ENCODE data around the gene TMEM131. TPM values are rescaled to one million over a fixed set of nuclear protein-coding genes. Genes with fewer than 3 reads are reported as not detected.

The TMEM131 gene
- total RNA-seq, 1 experiment from 2014 or later, result 29.2 TPM

DNA sequence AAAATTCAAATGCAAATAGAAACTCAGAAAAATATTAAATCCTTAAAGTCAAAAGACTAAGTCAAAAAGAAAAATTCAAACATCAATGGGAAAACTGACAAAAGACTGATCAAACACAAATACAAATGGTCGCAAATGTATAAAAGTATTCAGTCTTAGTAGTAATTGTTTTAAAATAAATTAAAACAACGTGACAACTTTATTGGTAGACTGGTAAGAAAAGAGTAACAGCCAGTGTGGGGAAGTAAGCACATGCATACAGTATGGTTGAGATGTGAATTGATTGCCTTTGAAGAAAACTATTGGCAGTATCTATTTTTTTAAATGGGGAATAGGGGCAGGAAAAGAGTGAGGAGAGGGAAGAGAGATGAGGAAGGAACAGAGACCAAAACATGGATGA, 9.8 kb downstream of the TMEM131 start:
- CTCF ChIA-PET, result no interaction called here
- no peak for DNase-seq
- intact Hi-C loops (cut with micrococcal nuclease; ENCODE audit: unreplicated experiment), result no loop called here
- BruUV-seq (replicated peaks), result no TSS peak
- no peak overlapping the region for H3K4me3 Mint-ChIP-seq (ENCODE audit: low read depth, unreplicated experiment)
- H3K27ac Mint-ChIP-seq (ENCODE audit: unreplicated experiment), result no peak overlapping the region
- no peak for TF ChIP-seq CTCF (IDR thresholded peaks at IDR 0.05; ENCODE audit: unreplicated experiment)
- H3K4me1 Mint-ChIP-seq (ENCODE audit: low read depth, unreplicated experiment), result peaks cover 18% of the 10 kb centered on the region
- H3K36me3 Mint-ChIP-seq (ENCODE audit: insufficient read depth, unreplicated experiment), result no peaks in the 10 kb centered on the region
- peaks cover 13% of the 10 kb centered on the region for H3K9me3 Mint-ChIP-seq (ENCODE audit: low read depth, unreplicated experiment)
- H3K27me3 Mint-ChIP-seq (ENCODE audit: unreplicated experiment), result no peaks in the 10 kb centered on the region

DNA sequence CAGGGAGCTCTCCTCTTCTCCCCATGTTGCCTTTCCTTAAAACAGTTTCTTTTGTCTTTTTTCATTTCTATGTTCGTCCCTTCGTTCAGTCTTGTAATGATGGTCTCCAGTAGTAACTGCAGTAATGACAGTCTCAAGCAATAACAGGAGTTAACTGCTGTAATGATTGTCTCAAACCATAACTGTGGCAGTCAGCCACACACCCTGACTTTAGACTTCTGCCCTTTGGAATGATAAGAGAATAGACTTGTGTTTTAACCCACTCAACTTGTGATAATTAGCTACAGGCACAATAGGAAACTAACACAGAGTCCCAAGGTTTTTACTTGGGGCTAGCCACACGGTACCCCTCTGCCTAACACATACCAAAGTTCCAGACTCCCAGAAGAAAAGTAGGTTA, 12.1 kb downstream of the TMEM131 start:
- BruUV-seq (replicated peaks), result no TSS peak
- H3K4me1 Mint-ChIP-seq (ENCODE audit: low read depth, unreplicated experiment), result peaks cover 13% of the 10 kb centered on the region
- H3K27ac Mint-ChIP-seq (ENCODE audit: unreplicated experiment), result no peak overlapping the region
- CTCF ChIA-PET, result no interaction called here
- H3K27me3 Mint-ChIP-seq (ENCODE audit: unreplicated experiment), result no peaks in the 10 kb centered on the region
- intact Hi-C loops (cut with micrococcal nuclease; ENCODE audit: unreplicated experiment), result no loop called here
- no peak for DNase-seq
- H3K36me3 Mint-ChIP-seq (ENCODE audit: insufficient read depth, unreplicated experiment), result no peaks in the 10 kb centered on the region
- peaks cover 11% of the 10 kb centered on the region for H3K9me3 Mint-ChIP-seq (ENCODE audit: low read depth, unreplicated experiment)
- TF ChIP-seq CTCF (IDR thresholded peaks at IDR 0.05; ENCODE audit: unreplicated experiment), result no peak
- H3K4me3 Mint-ChIP-seq (ENCODE audit: low read depth, unreplicated experiment), result no peak overlapping the region

DNA sequence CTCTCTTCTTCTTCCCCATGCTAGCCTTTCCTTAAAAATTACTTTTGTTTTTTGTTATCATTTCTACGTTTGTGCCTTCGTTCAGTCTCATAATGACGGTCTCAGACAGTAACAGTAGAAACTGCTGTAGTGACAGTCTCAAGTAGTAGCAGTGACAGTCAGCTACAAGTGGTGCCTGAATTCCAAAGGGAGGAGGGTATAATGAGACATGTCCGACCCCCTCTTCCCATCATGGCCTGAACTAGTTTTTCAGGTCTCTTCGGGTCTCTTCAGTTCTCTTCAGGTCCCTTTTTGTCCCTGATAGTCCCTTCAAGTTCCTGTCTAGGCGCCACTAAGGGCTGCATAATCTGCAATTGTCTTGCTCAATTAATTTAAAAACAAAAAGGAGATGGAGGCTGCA, 12.6 kb downstream of the TMEM131 start:
- H3K27ac Mint-ChIP-seq (ENCODE audit: unreplicated experiment), result no peak overlapping the region
- TF ChIP-seq CTCF (IDR thresholded peaks at IDR 0.05; ENCODE audit: unreplicated experiment), result no peak
- CTCF ChIA-PET, result no interaction called here
- no TSS peak for BruUV-seq (replicated peaks)
- intact Hi-C loops (cut with micrococcal nuclease; ENCODE audit: unreplicated experiment), result no loop called here
- no peaks in the 10 kb centered on the region for H3K36me3 Mint-ChIP-seq (ENCODE audit: insufficient read depth, unreplicated experiment)
- H3K9me3 Mint-ChIP-seq (ENCODE audit: low read depth, unreplicated experiment), result peaks cover 6% of the 10 kb centered on the region
- DNase-seq, result no peak
- H3K27me3 Mint-ChIP-seq (ENCODE audit: unreplicated experiment), result no peaks in the 10 kb centered on the region
- H3K4me1 Mint-ChIP-seq (ENCODE audit: low read depth, unreplicated experiment), result peaks cover 13% of the 10 kb centered on the region
- H3K4me3 Mint-ChIP-seq (ENCODE audit: low read depth, unreplicated experiment), result no peak overlapping the region

DNA sequence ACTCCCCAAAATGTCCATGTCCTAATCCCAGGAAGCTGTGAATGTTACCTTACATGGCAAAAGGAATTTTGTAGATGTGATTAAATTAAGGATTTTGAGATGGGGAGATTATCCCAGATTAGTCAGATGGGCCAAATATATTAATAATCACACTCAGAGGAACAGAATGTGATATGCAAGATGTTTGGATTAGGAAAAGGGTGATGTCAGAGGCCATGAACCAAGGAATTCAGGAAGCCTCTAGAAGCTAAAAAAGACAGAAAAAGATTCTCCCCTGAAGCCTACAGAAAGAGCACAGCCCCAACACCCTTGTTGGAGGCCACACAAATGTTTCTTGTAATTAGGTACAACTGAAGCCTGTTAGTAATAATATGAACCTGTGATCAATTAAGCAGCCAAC, 13.1 kb downstream of the TMEM131 start:
- no peaks in the 10 kb centered on the region for H3K36me3 Mint-ChIP-seq (ENCODE audit: insufficient read depth, unreplicated experiment)
- H3K4me3 Mint-ChIP-seq (ENCODE audit: low read depth, unreplicated experiment), result no peak overlapping the region
- peaks cover under 1% of the 10 kb centered on the region for H3K9me3 Mint-ChIP-seq (ENCODE audit: low read depth, unreplicated experiment)
- no peak for TF ChIP-seq CTCF (IDR thresholded peaks at IDR 0.05; ENCODE audit: unreplicated experiment)
- CTCF ChIA-PET, result no interaction called here
- DNase-seq, result no peak
- no TSS peak for BruUV-seq (replicated peaks)
- no peak overlapping the region for H3K27ac Mint-ChIP-seq (ENCODE audit: unreplicated experiment)
- H3K4me1 Mint-ChIP-seq (ENCODE audit: low read depth, unreplicated experiment), result peaks cover 13% of the 10 kb centered on the region
- intact Hi-C loops (cut with micrococcal nuclease; ENCODE audit: unreplicated experiment), result no loop called here
- no peaks in the 10 kb centered on the region for H3K27me3 Mint-ChIP-seq (ENCODE audit: unreplicated experiment)

DNA sequence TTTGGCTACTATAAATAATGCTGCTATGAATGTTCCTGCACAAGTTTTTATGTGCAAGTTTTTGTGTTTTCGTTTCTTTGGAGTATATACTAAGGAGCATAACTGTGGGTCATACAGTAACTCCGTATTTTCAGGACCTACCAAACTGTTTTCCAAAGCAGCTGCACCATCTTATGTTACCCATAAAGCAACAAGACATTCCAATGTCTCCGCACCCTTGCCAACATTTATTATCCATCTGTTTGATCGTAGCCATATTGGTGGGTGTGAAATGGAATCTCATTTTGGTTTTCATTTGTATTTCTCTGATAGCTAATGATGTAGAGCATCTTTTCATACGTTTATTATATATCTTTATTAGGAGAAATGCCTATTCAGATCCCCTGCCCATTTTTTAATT, 13.8 kb downstream of the TMEM131 start:
- H3K9me3 Mint-ChIP-seq (ENCODE audit: low read depth, unreplicated experiment), result no peaks in the 10 kb centered on the region
- intact Hi-C loops (cut with micrococcal nuclease; ENCODE audit: unreplicated experiment), result no loop called here
- CTCF ChIA-PET, result no interaction called here
- H3K4me1 Mint-ChIP-seq (ENCODE audit: low read depth, unreplicated experiment), result peaks cover 13% of the 10 kb centered on the region
- BruUV-seq (replicated peaks), result no TSS peak
- no peak for DNase-seq
- no peak overlapping the region for H3K27ac Mint-ChIP-seq (ENCODE audit: unreplicated experiment)
- H3K27me3 Mint-ChIP-seq (ENCODE audit: unreplicated experiment), result no peaks in the 10 kb centered on the region
- H3K4me3 Mint-ChIP-seq (ENCODE audit: low read depth, unreplicated experiment), result no peak overlapping the region
- H3K36me3 Mint-ChIP-seq (ENCODE audit: insufficient read depth, unreplicated experiment), result no peaks in the 10 kb centered on the region
- no peak for TF ChIP-seq CTCF (IDR thresholded peaks at IDR 0.05; ENCODE audit: unreplicated experiment)
